NCI-H510A (cell line): ENCODE results near the gene CLN5.
"Not testable (repeated sequence)": the region's sequence is repeated elsewhere in the genome, so short reads cannot be mapped to it uniquely, and the experiment has no call there.

Source experiments
- DNase-seq: peaks from one replicate; lab custom pipeline; 2025; lab: John Stamatoyannopoulos, UW

CLN5 gene

GRCh38 chr13:76991796-76992547, at the start of gene CLN5:
TSS of gene CLN5 (plus strand) at chr13:76992081. CDS start at chr13:76992099, 18 bp downstream.
- peak; percentile 54 for DNase-seq

GRCh38 chr13:76942363-76942762, 49.5 kb upstream of the CLN5 start:
- no peak for DNase-seq

GRCh38 chr13:76943646-76944045, 48.2 kb upstream of the CLN5 start:
- no peak for DNase-seq

DNA sequence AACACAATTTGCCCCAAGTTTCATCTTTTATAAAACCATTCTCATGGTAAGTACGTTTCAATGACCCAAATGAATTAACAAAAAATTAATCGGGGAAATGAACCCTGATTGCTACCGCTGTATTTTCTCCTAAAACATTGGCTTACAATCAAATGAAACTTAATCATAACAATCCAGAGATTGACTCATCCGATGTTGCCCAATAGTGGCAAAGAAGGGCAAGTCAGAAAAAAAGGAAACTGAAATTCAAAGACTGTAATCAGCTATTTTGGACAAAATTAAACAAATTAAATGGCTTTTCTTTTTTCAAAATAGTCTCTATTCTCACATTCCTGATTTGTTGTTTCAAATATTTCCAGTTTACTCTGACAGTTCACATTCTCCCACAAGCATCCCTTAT, 47.4 kb upstream of the CLN5 start:
- DNase-seq, result no peak

- DNase-seq, result no peak
These were observed 43.7 kb upstream of the CLN5 start, which contains the start of gene ACOD1 for GRCh38 chr13:76948149-76948548. TSS of gene ACOD1 (plus strand) at chr13:76948511. CDS start at chr13:76948559, 48 bp downstream.

- DNase-seq, result no peak
These were observed 41.8 kb upstream of the CLN5 start for GRCh38 chr13:76950101-76950500.

- no peak for DNase-seq
These were observed 37.9 kb upstream of the CLN5 start for GRCh38 chr13:76953968-76954367.

DNA sequence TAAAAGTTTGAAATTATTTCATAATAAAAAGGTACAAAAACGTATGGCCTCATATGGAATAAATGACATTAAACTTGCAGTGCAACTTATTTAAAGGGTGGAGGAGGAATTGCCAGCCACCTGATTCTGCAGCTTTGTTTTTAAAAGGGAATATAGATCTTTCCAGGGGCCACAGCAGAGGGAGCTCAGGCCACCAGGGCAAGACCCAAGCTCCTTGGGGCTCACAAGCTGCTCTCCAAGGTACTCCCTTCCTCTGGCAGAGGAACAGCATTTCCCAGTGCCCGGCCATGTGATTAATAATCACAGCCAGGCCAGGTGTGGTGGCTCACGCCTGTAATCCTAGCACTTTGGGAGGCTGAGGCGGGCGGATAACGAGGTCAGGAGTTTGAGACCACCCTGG, 37.3 kb upstream of the CLN5 start:
- no peak for DNase-seq

DNA sequence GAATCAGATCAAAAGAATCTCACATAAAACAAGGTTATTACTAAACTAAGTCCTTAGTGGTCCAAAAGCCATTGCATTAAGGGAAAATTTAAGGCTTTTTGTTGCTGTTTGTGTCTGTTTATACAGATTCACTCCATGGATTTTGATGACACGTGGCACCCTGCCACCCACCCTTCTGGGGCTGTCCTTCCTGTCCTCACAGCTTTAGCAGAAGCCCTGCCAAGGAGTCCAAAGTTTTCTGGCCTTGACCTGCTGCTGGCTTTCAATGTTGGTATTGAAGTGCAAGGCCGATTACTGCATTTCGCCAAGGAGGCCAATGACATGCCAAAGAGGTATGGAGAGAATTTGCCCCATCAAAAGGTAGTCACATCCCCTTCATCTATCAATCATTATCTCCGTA, 36.7 kb upstream of the CLN5 start:
- DNase-seq, result no peak

DNA sequence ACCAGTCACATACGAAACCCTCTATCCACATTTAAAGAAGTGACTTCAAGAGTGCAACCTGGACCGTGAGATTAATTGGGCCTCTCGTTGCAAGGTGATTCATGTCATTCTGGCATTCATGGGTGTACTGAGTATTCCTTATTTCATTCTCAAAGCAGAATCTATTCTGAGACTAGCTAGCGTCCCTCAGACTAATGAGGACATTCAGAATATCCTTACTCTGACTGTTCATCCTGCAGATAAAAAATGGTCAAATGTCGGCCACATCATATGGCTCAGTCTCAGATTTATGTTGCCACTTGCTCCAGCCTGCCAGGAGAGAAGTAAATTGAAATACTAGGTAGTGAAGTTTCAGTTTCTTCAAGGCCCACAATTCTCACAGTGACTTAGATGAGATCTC, 36.2 kb upstream of the CLN5 start:
- DNase-seq, result no peak

GRCh38 chr13:76958841-76959432, 32.9 kb upstream of the CLN5 start:
- no peak for DNase-seq

DNA sequence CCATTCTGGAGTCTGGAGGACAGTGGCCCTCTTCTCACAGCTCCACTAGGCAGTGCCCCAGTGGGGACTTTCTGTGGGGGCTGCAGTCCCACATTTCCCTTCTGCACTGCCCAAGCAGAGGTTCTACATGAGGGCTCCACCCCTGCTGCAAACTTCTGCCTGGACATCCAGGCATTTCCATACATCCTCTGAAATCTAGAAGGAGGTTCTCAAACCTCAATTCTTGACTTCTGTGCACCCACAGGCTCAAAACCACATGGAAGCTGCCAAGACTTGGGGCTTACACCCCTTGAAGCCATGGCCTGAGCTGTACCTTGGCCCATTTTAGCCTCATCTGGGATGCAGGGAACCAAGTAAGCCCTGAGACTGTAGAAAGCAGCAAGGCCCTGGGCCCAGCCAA, 32.1 kb upstream of the CLN5 start:
- not testable (repeated sequence) for DNase-seq

DNA sequence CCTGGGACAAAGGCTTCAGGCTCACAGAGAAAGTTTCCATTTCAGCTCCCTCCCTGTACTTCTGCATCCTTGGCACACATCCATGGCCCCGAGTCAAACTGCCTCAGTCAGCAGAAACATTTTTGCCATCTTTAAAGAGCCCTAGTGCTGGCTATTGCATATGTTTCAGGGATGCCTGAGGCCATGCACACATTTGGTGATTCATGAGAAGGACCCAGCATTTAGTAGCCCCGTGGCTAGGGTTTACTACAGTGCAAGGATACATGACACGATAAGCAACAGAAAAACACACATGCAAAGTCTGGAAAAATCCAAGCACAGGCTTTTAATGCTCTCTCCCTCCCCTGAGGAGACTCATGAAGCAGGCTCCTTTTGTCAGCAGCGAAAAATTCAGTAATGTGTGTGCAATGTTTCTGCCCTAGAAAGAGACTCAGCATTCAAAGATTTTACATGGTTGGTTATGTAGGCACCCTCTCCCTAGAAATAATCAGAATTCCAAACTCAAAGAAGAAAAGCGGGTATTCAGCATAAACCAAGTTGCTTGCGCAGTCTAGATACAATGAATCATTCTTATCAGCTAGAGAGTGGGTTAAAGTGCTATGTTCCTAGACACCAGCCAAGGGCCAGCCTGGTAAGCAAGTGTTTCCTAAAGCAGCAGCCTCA, 26.0 kb upstream of the CLN5 start:
- DNase-seq, result no peak

GRCh38 chr13:76967031-76967430, 24.9 kb upstream of the CLN5 start:
- DNase-seq, result no peak

DNA sequence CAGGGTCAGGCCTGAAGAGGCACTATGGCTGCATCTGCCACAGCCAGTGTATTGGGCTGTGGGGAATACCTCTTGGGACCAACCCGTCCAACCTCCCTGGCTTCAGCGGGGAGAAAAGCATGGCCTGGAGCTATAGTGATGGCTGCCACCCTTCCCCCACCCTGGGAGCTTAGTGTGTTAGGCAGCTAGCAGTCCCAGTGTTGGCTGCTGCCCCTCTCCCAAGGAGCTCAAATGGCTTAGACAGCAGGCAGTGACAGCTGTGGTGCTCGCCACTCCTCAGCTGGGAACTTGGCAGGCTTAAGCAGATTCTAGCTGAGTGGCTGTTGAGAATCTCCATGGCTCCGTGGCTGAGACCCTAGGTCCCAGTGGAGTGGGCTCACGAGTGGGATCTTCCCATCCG, 23.8 kb upstream of the CLN5 start:
- DNase-seq, result no peak

GRCh38 chr13:76969488-76970365, 22.2 kb upstream of the CLN5 start:
- no peak for DNase-seq

- no peak for DNase-seq
These were observed 20.7 kb upstream of the CLN5 start for GRCh38 chr13:76971215-76971614.

DNA sequence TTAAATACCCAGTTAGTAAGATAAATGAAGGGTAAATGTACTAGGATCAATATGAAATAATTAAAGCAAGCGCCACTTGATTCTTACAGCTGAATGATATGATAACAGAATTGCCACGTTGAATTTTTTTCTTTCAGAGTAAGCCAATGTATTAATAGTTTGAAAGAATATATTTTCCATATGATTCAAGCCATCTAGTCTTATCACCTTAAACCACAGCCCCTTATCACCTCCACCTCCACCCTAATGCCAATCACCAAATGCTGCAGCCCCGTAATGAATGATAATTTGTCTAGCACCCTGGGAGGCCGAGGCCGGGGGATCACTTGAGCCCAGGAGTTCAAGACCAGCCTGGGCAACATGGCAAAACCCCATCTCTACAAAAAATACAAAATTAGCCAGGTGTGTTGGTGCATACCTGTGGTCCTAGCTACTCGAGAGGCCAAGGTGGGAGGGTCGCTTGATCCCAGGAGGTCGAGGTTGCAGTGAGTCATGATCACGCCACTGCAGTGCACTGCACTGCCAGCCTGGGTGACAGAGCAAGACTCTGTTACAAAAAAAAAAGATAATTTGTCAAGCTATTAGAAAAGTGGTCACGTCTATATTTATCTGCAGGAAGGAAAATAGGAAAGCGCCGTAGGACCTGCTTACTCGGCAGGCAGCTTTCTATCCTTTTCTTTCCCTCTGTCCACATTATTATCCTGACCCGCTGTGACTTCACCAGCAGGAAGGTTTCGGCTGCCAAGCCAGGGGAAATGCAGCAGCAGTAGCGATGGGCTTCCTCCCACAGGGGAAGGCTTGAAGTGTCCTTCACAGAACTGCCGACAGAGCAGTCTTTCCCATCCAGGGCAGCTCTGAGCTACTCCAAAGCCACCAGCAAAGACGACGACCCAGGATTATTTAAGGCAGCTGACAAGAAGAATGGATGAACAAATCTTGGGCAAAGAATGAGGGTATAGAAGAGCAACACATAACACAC, 19.7 kb upstream of the CLN5 start:
- no peak for DNase-seq

DNA sequence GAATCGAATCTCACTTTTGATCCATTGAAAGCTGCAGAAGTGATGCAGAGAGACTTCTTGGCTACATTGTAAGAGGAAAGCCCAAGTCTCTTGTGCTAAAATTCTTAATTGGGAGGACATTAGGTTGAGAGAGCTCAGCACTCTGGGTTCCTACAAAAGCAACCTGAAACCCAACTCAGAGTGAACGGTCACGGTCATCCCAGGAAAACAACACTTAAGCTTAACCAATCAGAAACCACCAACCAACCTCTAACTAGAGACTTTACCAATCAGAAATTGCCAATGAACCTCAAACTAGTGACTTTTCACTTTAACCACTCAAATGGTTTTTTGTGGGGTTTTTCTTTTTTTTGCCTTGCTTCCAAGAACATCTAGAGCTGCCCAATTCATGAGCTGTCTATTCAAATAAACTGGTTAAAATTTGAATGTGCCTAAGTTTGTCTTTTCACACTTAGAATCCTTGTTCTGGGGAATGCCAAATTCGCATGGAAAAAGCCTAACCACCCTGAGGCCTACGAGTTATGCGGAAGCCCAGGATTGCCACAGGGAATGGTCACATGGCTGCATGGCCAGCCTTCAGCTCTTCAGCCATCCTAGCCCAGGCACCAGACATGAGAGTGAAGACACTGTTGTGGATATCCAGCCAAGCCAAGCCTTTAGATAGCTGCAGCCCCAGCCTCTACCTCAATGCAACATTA, 17.8 kb upstream of the CLN5 start:
- no peak for DNase-seq

DNA sequence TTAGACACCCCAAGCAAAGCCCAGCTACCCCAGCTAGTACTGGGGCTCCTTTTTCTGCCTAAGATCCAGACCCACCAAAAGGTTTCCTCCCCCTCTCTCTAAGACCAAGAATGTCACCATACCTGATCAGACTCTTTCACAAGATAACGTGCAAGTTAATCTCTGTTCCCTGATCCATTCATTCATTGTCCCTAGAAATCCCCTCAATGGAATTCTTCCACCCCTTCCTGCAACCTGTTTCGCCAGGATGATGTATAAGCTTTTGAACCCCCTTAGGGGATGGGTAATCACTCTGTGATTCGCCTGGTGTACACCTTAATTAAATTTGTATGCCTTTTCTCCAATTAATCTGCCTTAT, 17.3 kb upstream of the CLN5 start:
- DNase-seq, result no peak

- no peak for DNase-seq
These were observed 16.0 kb upstream of the CLN5 start for GRCh38 chr13:76975863-76976262.
